Activated gamma-delta T cell treated with Interleukin-2 at 50 U/mL for 16 hours (primary cell): ENCODE results near the gene PSD4.

Source experiments
- DNase-seq: peaks from one replicate; pipeline ENCODE4 v3.0.0-alpha.2; 2020

The PSD4 gene

GRCh38 chr2:113144259-113144658, 29.5 kb upstream of the PSD4 start:
- no peak for DNase-seq

GRCh38 chr2:113148606-113149552, 24.9 kb upstream of the PSD4 start:
- no peak for DNase-seq

- DNase-seq: no peak
Measured at GRCh38 chr2:113149553-113150257, 24.1 kb upstream of the PSD4 start.

GRCh38 chr2:113150258-113150601, 23.5 kb upstream of the PSD4 start:
- DNase-seq: no peak

GRCh38 chr2:113155331-113155730, 18.4 kb upstream of the PSD4 start:
- DNase-seq: no peak

GRCh38 chr2:113156278-113157117, 17.3 kb upstream of the PSD4 start:
- no peak for DNase-seq

GRCh38 chr2:113157118-113157896, 16.5 kb upstream of the PSD4 start:
- peak; percentile 38 for DNase-seq

- no peak for DNase-seq
Measured at GRCh38 chr2:113157897-113158753, 15.6 kb upstream of the PSD4 start.

GRCh38 chr2:113158884-113159553, 14.8 kb upstream of the PSD4 start:
- DNase-seq: no peak

- no peak for DNase-seq
Measured at GRCh38 chr2:113160248-113160647, 13.5 kb upstream of the PSD4 start.

- no peak for DNase-seq
Measured at GRCh38 chr2:113160962-113161361, 12.8 kb upstream of the PSD4 start.

- no peak for DNase-seq
Measured at GRCh38 chr2:113162173-113162572, 11.6 kb upstream of the PSD4 start.

GRCh38 chr2:113162869-113163268, 10.9 kb upstream of the PSD4 start:
- DNase-seq: no peak

GRCh38 chr2:113164215-113164929, 9.4 kb upstream of the PSD4 start:
- no peak for DNase-seq

GRCh38 chr2:113164930-113165585, 8.7 kb upstream of the PSD4 start:
- no peak for DNase-seq

GRCh38 chr2:113166187-113166645, 7.6 kb upstream of the PSD4 start:
- DNase-seq: no peak

GRCh38 chr2:113167115-113167932, 6.4 kb upstream of the PSD4 start:
- no peak for DNase-seq

- DNase-seq: no peak
Measured at GRCh38 chr2:113167962-113168340, 5.8 kb upstream of the PSD4 start.
